H9 (cell line): ENCODE data around the gene GLUL. TPM values are rescaled to one million over a fixed set of nuclear protein-coding genes. Genes with fewer than 3 reads are reported as not detected.

Experiments used
- DNase-seq: peaks from one replicate; pipeline ENCODE4 v3.0.0-alpha.2; 2017
- H2AFZ ChIP-seq: one replicate; pipeline ENCODE4 v1.6.1; 2013; ENCODE audit warnings: mild to moderate bottlenecking, low read length, control low read depth, moderate library complexity
- H2AK5ac ChIP-seq: 2 replicates; pipeline ENCODE4 v1.6.1; 2013; ENCODE audit warnings: low read length, control low read depth, mixed read lengths; ENCODE audit not compliant: insufficient read length
- H2BK120ac ChIP-seq: one replicate; pipeline ENCODE4 v1.6.1; 2013; ENCODE audit warnings: low read depth, mild to moderate bottlenecking, low read length, control low read depth, inconsistent platforms; ENCODE audit not compliant: poor library complexity, severe bottlenecking
- H2BK12ac ChIP-seq: 2 replicates; pipeline ENCODE4 v1.6.1; 2013; ENCODE audit warnings: low read length, control low read depth, mixed read lengths, low read depth; ENCODE audit not compliant: insufficient read length
- H2BK15ac ChIP-seq: 2 replicates; pipeline ENCODE4 v1.6.1; 2013; ENCODE audit warnings: low read depth, low read length, control low read depth
- H2BK20ac ChIP-seq: one replicate; pipeline ENCODE4 v1.6.1; 2013; ENCODE audit warnings: low read depth, mild to moderate bottlenecking, low read length, control low read depth, inconsistent platforms; ENCODE audit not compliant: poor library complexity, severe bottlenecking
- H2BK5ac ChIP-seq: 2 replicates; pipeline ENCODE4 v1.6.1; 2013; ENCODE audit warnings: low read length, control low read depth, mixed read lengths; ENCODE audit not compliant: insufficient read length
- H3K14ac ChIP-seq: 2 replicates; pipeline ENCODE4 v1.6.1; 2013; ENCODE audit warnings: low read length, control low read depth; ENCODE audit not compliant: insufficient read depth
- H3K18ac ChIP-seq: 2 replicates; pipeline ENCODE4 v1.6.1; 2013; ENCODE audit warnings: low read depth, mild to moderate bottlenecking, mixed read lengths, low read length, control low read depth; ENCODE audit not compliant: insufficient read length
- H3K23ac ChIP-seq: 2 replicates; pipeline ENCODE4 v1.6.1; 2013; ENCODE audit warnings: low read length, control low read depth, mixed read lengths, low read depth; ENCODE audit not compliant: insufficient read length
- H3K23me2 ChIP-seq: 2 replicates; pipeline ENCODE4 v1.6.1; 2013; ENCODE audit warnings: low read depth, mild to moderate bottlenecking, mixed read lengths, low read length, control low read depth; ENCODE audit not compliant: insufficient read length, poor library complexity, severe bottlenecking
- H3K27ac ChIP-seq: 2 replicates; pipeline ENCODE4 v1.5.1; 2013; ENCODE audit warnings: low read length, control low read depth, mixed read lengths, low read depth; ENCODE audit not compliant: insufficient read length
- H3K27me3 ChIP-seq: 2 replicates; pipeline ENCODE4 v1.6.1; 2013; ENCODE audit warnings: low read length, control low read depth, inconsistent platforms; ENCODE audit not compliant: insufficient read depth
- H3K4ac ChIP-seq: 2 replicates; pipeline ENCODE4 v1.6.1; 2013; ENCODE audit warnings: low read depth, mild to moderate bottlenecking, control low read depth, inconsistent platforms, low read length, moderate library complexity
- H3K4me1 ChIP-seq: 2 replicates; pipeline ENCODE4 v1.6.1; 2013; ENCODE audit warnings: low read length, control low read depth, inconsistent platforms; ENCODE audit not compliant: insufficient read depth
- H3K4me2 ChIP-seq: 2 replicates; pipeline ENCODE4 v1.6.1; 2013; ENCODE audit warnings: low read length, control low read depth, mixed read lengths; ENCODE audit not compliant: insufficient read length, insufficient read depth
- H3K56ac ChIP-seq: 2 replicates; pipeline ENCODE4 v1.6.1; 2013; ENCODE audit warnings: low read depth, mild to moderate bottlenecking, mixed read lengths, low read length, control low read depth; ENCODE audit not compliant: insufficient read length
- H3K79me1 ChIP-seq: 2 replicates; pipeline ENCODE4 v1.6.1; 2013; ENCODE audit warnings: low read depth, mild to moderate bottlenecking, moderate library complexity, low read length, control low read depth, inconsistent platforms; ENCODE audit not compliant: insufficient read depth, poor library complexity, severe bottlenecking
- H3K79me2 ChIP-seq: 2 replicates; pipeline ENCODE4 v1.6.1; 2013; ENCODE audit warnings: low read length, control low read depth, inconsistent platforms; ENCODE audit not compliant: insufficient read depth
- H3K9ac ChIP-seq: 2 replicates; pipeline ENCODE4 v1.6.1; 2013; ENCODE audit warnings: low read length, control low read depth, mixed read lengths; ENCODE audit not compliant: insufficient read length; ENCODE audit errors: extremely low read depth
- H3K9me3 ChIP-seq: one replicate; pipeline ENCODE4 v1.6.1; 2013; ENCODE audit warnings: low read depth, low read length, inconsistent platforms; ENCODE audit not compliant: control insufficient read depth
- H3T11ph ChIP-seq: one replicate; pipeline ENCODE4 v1.6.1; 2013; ENCODE audit warnings: mild to moderate bottlenecking, low read length, control low read depth, inconsistent platforms
- H4K20me1 ChIP-seq: one replicate; pipeline ENCODE4 v1.6.1; 2013; ENCODE audit not compliant: control insufficient read depth, insufficient read length, insufficient read depth
- H4K5ac ChIP-seq: 2 replicates; pipeline ENCODE4 v1.6.1; 2013; ENCODE audit warnings: low read depth, mild to moderate bottlenecking, mixed read lengths, low read length, control low read depth; ENCODE audit not compliant: insufficient read length
- H4K8ac ChIP-seq: replicated peaks from 2 replicates; pipeline ENCODE4 v1.6.1; 2013; ENCODE audit warnings: low read length, control low read depth, mixed read lengths, low read depth; ENCODE audit not compliant: insufficient read length
- H4K91ac ChIP-seq: 2 replicates; pipeline ENCODE4 v1.6.1; 2013; ENCODE audit warnings: low read depth, mild to moderate bottlenecking, moderate library complexity, mixed read lengths, low read length, control low read depth; ENCODE audit not compliant: insufficient read length
- H3K27ac Mint-ChIP-seq, 3 experiments: 2 replicates in 2 of 3; 3 replicates in 1 of 3; pipeline ENCODE4 v1.8.0; 2020 to 2021; ENCODE audit warnings: mixed read lengths in 3 of 3, mild to moderate bottlenecking in 1 of 3, moderate library complexity in 1 of 3
- H3K27me3 Mint-ChIP-seq: 2 replicates; pipeline ENCODE4 v1.8.0; 2021; ENCODE audit warnings: low read depth, mild to moderate bottlenecking, moderate library complexity, mixed read lengths
- H3K36me3 Mint-ChIP-seq, 3 experiments: 2 replicates in 2 of 3; 3 replicates in 1 of 3; pipeline ENCODE4 v1.8.0; 2020 to 2021; ENCODE audit warnings: low read depth in 3 of 3, mixed read lengths in 3 of 3; ENCODE audit not compliant: insufficient read depth in 1 of 3
- H3K4me1 Mint-ChIP-seq, 2 experiments: 2 replicates each; pipeline ENCODE4 v1.8.0; 2020; ENCODE audit warnings: mixed read lengths in 2 of 2
- H3K4me3 Mint-ChIP-seq, 2 experiments: 2 replicates in 1 of 2; 3 replicates in 1 of 2; pipeline ENCODE4 v1.8.0; 2020 to 2021; ENCODE audit warnings: mild to moderate bottlenecking in 2 of 2, mixed read lengths in 2 of 2, moderate library complexity in 1 of 2
- H3K9me3 Mint-ChIP-seq, 2 experiments: 2 replicates in 1 of 2; 3 replicates in 1 of 2; pipeline ENCODE4 v1.8.0; 2020; ENCODE audit warnings: mild to moderate bottlenecking in 2 of 2, mixed read lengths in 2 of 2, moderate library complexity in 1 of 2
- CTCF ChIP-seq: fragments of 200-600 bp; sonication (generic); conservative IDR thresholded peaks from 3 replicates; pipeline ENCODE4 v1.8.0; 2021; ENCODE audit warnings: antibody characterized with exemption, mild to moderate bottlenecking
- WGBS: extraction: QIAGEN DNeasy Blood & Tissue Kit; methylation state at CpG from one replicate; pipeline ENCODE4 v1.1.7; 2013; ENCODE audit warnings: missing lambda C conversion rate, low lambda C conversion rate, mixed read lengths; ENCODE audit not compliant: insufficient read length; ENCODE audit errors: extremely low coverage; 5-methylcytosine and 5-hydroxymethylcytosine counted together
- total RNA-seq: library from RNA; stranded (reverse); gene quantifications from 2 replicates; pipeline ENCODE4 v1.2.1, GENCODE V29; 2021

Gene GLUL
- total RNA-seq, 1 experiment from 2014 or later = 332 TPM

GRCh38 chr1:182405578-182405977, 14.0 kb upstream of the GLUL start:
- Histone ChIP-seq H3K23ac (no peak overlapping the region), H2AFZ (no peak overlapping the region), H3K4me1 (no peaks in the 10 kb centered on the region; the same call in 1 of the 2 replicates), H4K5ac (no peak overlapping the region), H2BK12ac (no peak overlapping the region), H2BK5ac (no peak overlapping the region), H3K27ac (no peak overlapping the region), H3K23me2 (no peaks in the 10 kb centered on the region), H4K8ac (no peak overlapping the region), H3K9me3 (no peaks in the 10 kb centered on the region), H3K4ac (no peak overlapping the region), H3K9ac (no peak overlapping the region), H3K27me3 (no peaks in the 10 kb centered on the region), H2BK20ac (no peak overlapping the region), H3K79me2 (no peaks in the 10 kb centered on the region), H3K79me1 (no peaks in the 10 kb centered on the region), H4K20me1 (no peaks in the 10 kb centered on the region), H3K4me2 (no peak overlapping the region), H2AK5ac (no peak overlapping the region), H4K91ac (no peak overlapping the region), H3K14ac (no peak overlapping the region), H2BK120ac (no peak overlapping the region), H3K56ac (no peak overlapping the region), H2BK15ac (no peak overlapping the region), H3T11ph (no peak overlapping the region), H3K18ac (no peak overlapping the region)
- no CpG with 5 or more reads among the region's 1 CpG for WGBS
- Mint-ChIP-seq H3K4me3 (no peak overlapping the region), H3K36me3 (peaks cover 0 to 5% (median 0%) of the 10 kb centered on the region in 3 experiments; a peak in 1 of 7 replicates), H3K4me1 (peaks cover 4 to 7% of the 10 kb centered on the region in 2 experiments; a peak in 3 of 4 replicates), H3K27me3 (peaks cover 3% of the 10 kb centered on the region; the same call in 1 of the 2 replicates), H3K9me3 (peaks cover 4 to 6% of the 10 kb centered on the region in 2 experiments; a peak in 3 of 5 replicates), H3K27ac (no peak overlapping the region)
- no peak for DNase-seq
- TF ChIP-seq CTCF = no peak
